NB4 (cell line): Measurements from ENCODE around the gene MIDN.

Experiments used
- DNase-seq: peaks from one replicate; pipeline ENCODE4 v3.0.0; 2010; ENCODE audit warnings: low read depth
- H3K4me3 ChIP-seq: one replicate; pipeline ENCODE4 v1.5.1; 2011; ENCODE audit warnings: mild to moderate bottlenecking, low read depth, low read length, moderate library complexity
- CTCF ChIP-seq: IDR thresholded peaks from one replicate; pipeline ENCODE4 v1.5.1; 2012; ENCODE audit warnings: low read depth, low read length
- MAX ChIP-seq: IDR thresholded peaks from 2 replicates; pipeline ENCODE4 v1.6.1; 2011; ENCODE audit warnings: low read depth, low read length
- MYC ChIP-seq: IDR thresholded peaks from 2 replicates; pipeline ENCODE4 v1.6.1; 2011; ENCODE audit warnings: low read depth, low read length
- POLR2A ChIP-seq: IDR thresholded peaks from 2 replicates; pipeline ENCODE4 v1.6.1; 2011; ENCODE audit warnings: mild to moderate bottlenecking; ENCODE audit not compliant: insufficient read length; ENCODE audit errors: extremely low read depth

The MIDN gene

GRCh38 chr19:1291761-1292418 lies 43.5 kb downstream of the MIDN start:
- TF ChIP-seq POLR2A, result no peak
- TF ChIP-seq CTCF, result no peak
- no peak for DNase-seq
- H3K4me3 ChIP-seq, result no peak overlapping the region

- H3K4me3 ChIP-seq, result no peak overlapping the region
- DNase-seq, result no peak
- TF ChIP-seq CTCF, result no peak
- no peak for TF ChIP-seq MYC
- TF ChIP-seq MAX, result no peak
- no peak for TF ChIP-seq POLR2A
Measured at GRCh38 chr19:1292419-1293151, 44.2 kb downstream of the MIDN start.

- TF ChIP-seq MAX (no peak), POLR2A (no peak), CTCF (no peak), MYC (no peak)
- no peak for DNase-seq
- H3K4me3 ChIP-seq, result no peak overlapping the region
Measured at GRCh38 chr19:1293782-1294604, 45.6 kb downstream of the MIDN start.

- TF ChIP-seq MYC (no peak), POLR2A (no peak), CTCF (no peak), MAX (no peak)
Measured at GRCh38 chr19:1294688-1295087, 46.3 kb downstream of the MIDN start.

GRCh38 chr19:1295169-1296012 lies 47.0 kb downstream of the MIDN start:
- TF ChIP-seq MYC, result no peak
- TF ChIP-seq MAX, result no peak
- DNase-seq, result no peak
- no peak overlapping the region for H3K4me3 ChIP-seq

More at GRCh38 chr19:1294688-1295087, 46.3 kb downstream of the MIDN start:
- H3K4me3 ChIP-seq, result no peak overlapping the region
- DNase-seq, result no peak
